Measurements from ENCODE around the gene FZR1. TPM values are rescaled to one million over a fixed set of nuclear protein-coding genes. Genes with fewer than 3 reads are reported as not detected.

Gene FZR1
- total RNA-seq, 1 experiment from 2014 or later: 51.4 TPM

GRCh38 chr19:3482507-3483225 lies 23.4 kb upstream of the FZR1 start:
- Histone ChIP-seq H3K56ac (ENCODE audit: insufficient read length, low read depth, low read length) (no peak overlapping the region), H4K5ac (ENCODE audit: insufficient read length, low read depth, low read length) (no peak overlapping the region), H2BK5ac (ENCODE audit: insufficient read length, low read length) (no peak overlapping the region), H3K9ac (ENCODE audit: extremely low read depth, insufficient read length, low read length) (no peak overlapping the region), H3K14ac (ENCODE audit: insufficient read depth, low read length) (no peak overlapping the region; the same call in 1 of the 2 replicates), H2BK12ac (ENCODE audit: insufficient read length, low read depth, low read length) (no peak overlapping the region), H4K8ac (replicated peaks; ENCODE audit: insufficient read length, low read depth, low read length) (no peak overlapping the region), H2BK120ac (ENCODE audit: low read depth, low read length, poor library complexity, severe bottlenecking) (no peak overlapping the region), H3K4me1 (ENCODE audit: insufficient read depth, low read length) (no peaks in the 10 kb centered on the region), H3K23ac (ENCODE audit: insufficient read length, low read depth, low read length) (no peak overlapping the region), H3K18ac (ENCODE audit: insufficient read length, low read depth, low read length) (no peak overlapping the region), H3K4me2 (ENCODE audit: insufficient read depth, insufficient read length, low read length) (no peak overlapping the region), H4K91ac (ENCODE audit: insufficient read length, low read depth, low read length) (no peak overlapping the region), H3K27ac (ENCODE audit: insufficient read length, low read depth, low read length) (no peak overlapping the region), H3K79me1 (ENCODE audit: insufficient read depth, low read depth, low read length, poor library complexity, severe bottlenecking) (no peaks in the 10 kb centered on the region), H3K4ac (ENCODE audit: low read depth, low read length) (no peak overlapping the region), H3K27me3 (ENCODE audit: insufficient read depth, low read length) (no peaks in the 10 kb centered on the region), H3K23me2 (ENCODE audit: insufficient read length, low read depth, low read length, poor library complexity, severe bottlenecking) (peaks cover 4% of the 10 kb centered on the region), H3T11ph (ENCODE audit: low read length) (no peak overlapping the region), H2BK20ac (ENCODE audit: low read depth, low read length, poor library complexity, severe bottlenecking) (no peak overlapping the region), H2AFZ (ENCODE audit: low read length) (no peak overlapping the region), H3K79me2 (ENCODE audit: insufficient read depth, low read length) (no peaks in the 10 kb centered on the region), H4K20me1 (ENCODE audit: control insufficient read depth, insufficient read depth, insufficient read length) (no peaks in the 10 kb centered on the region), H2BK15ac (ENCODE audit: low read depth, low read length) (no peak overlapping the region), H2AK5ac (ENCODE audit: insufficient read length, low read length) (no peak overlapping the region), H3K9me3 (ENCODE audit: control insufficient read depth, low read depth, low read length) (no peaks in the 10 kb centered on the region)
- H3K4me1 Mint-ChIP-seq: peaks cover 8 to 23% of the 10 kb centered on the region in 2 experiments
- no CpG with 5 or more reads among the region's 49 CpGs for WGBS (ENCODE audit: extremely low coverage, insufficient read length, low lambda C conversion rate)
- H3K27ac Mint-ChIP-seq: no peak overlapping the region
- no peaks in the 10 kb centered on the region; a peak in 1 of 5 replicates for H3K9me3 Mint-ChIP-seq
- H3K36me3 Mint-ChIP-seq (ENCODE audit: insufficient read depth in 1 of 3, low read depth in 3 of 3): no peaks in the 10 kb centered on the region; a peak in 2 of 7 replicates
- H3K4me3 Mint-ChIP-seq: no peak overlapping the region
- peaks cover 9% of the 10 kb centered on the region for H3K27me3 Mint-ChIP-seq (ENCODE audit: low read depth)
- TF ChIP-seq CTCF (conservative IDR thresholded peaks at IDR 0.05): no peak
- no peak for DNase-seq

All from H9 (cell line).